Measurements from ENCODE around the gene ARHGEF2.

Gene ARHGEF2

DNA sequence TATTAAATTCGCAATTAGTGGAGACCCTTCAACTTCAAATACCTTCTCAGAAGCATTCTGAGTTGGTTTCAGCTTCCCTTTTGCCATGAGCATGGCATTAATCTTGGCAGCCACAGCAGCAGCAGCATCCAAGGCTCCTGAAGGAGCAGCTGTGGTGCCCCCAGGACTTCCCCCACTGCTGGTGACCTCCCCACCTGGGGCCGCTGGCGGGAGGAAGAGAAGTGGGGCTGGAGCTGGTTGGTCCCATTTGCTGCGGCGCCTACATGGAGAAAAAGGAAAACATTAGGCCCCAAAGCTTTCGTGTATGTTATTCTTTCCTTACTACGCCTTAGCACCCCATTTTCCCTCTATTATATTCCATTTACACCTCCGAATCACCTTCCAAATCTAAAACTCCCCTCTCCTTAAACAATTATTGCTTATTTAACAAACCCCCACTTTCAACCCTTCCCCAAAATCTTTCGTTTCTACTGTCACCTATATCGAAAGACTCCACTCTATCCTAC is 44.7 kb downstream of the ARHGEF2 start:
- H3K27me3 ChIP-seq (ENCODE audit: insufficient read depth, low read length, poor library complexity, severe bottlenecking) = no peaks in the 10 kb centered on the region

GRCh38 chr1:155932487-155932886 is 45.9 kb downstream of the ARHGEF2 start:
- H3K9ac ChIP-seq (ENCODE audit: low read depth, low read length, poor library complexity, severe bottlenecking) = peak overlapping the region; percentile 97
- peak overlapping the region; percentile 94 for H3K4me3 ChIP-seq (ENCODE audit: low read length, poor library complexity, severe bottlenecking)
- H3K36me3 ChIP-seq (ENCODE audit: insufficient read depth, low read length) = peaks cover 18% of the 10 kb centered on the region

More for the DNA sequence above, 44.7 kb downstream of the ARHGEF2 start:
- Histone ChIP-seq H3F3A (ENCODE audit: low read depth) (no peaks in the 10 kb centered on the region), H3K36me3 (ENCODE audit: insufficient read depth, low read length) (peaks cover 9% of the 10 kb centered on the region), H3K4me1 (ENCODE audit: insufficient read depth, low read length, poor library complexity, severe bottlenecking) (peaks cover 32% of the 10 kb centered on the region), H3K4me3 (ENCODE audit: low read length, poor library complexity, severe bottlenecking) (peak overlapping the region; percentile 94), H3K9ac (ENCODE audit: low read depth, low read length, poor library complexity, severe bottlenecking) (peak overlapping the region; percentile 97), H4K20me1 (ENCODE audit: insufficient read depth, low read length, poor library complexity, severe bottlenecking) (peaks cover 50% of the 10 kb centered on the region), H3K9me2 (replicated peaks; ENCODE audit: low read depth, low read length) (no peaks in the 10 kb centered on the region), H3K4me2 (ENCODE audit: low read depth, low read length, poor library complexity, severe bottlenecking) (peak overlapping the region; percentile 88), H3K79me2 (ENCODE audit: insufficient read depth, low read length) (peaks cover 54% of the 10 kb centered on the region), H2AFZ (ENCODE audit: low read length) (peak overlapping the region; percentile 47), H3K9me3 (ENCODE audit: insufficient read depth, low read depth, low read length) (no peaks in the 10 kb centered on the region)
- TF ChIP-seq, protein P1, sequence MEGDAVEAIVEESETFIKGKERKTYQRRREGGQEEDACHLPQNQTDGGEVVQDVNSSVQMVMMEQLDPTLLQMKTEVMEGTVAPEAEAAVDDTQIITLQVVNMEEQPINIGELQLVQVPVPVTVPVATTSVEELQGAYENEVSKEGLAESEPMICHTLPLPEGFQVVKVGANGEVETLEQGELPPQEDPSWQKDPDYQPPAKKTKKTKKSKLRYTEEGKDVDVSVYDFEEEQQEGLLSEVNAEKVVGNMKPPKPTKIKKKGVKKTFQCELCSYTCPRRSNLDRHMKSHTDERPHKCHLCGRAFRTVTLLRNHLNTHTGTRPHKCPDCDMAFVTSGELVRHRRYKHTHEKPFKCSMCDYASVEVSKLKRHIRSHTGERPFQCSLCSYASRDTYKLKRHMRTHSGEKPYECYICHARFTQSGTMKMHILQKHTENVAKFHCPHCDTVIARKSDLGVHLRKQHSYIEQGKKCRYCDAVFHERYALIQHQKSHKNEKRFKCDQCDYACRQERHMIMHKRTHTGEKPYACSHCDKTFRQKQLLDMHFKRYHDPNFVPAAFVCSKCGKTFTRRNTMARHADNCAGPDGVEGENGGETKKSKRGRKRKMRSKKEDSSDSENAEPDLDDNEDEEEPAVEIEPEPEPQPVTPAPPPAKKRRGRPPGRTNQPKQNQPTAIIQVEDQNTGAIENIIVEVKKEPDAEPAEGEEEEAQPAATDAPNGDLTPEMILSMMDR (conservative IDR thresholded peaks at IDR 0.05; ENCODE audit: low read length) = no peak
- TF ChIP-seq EZH2phosphoT487 (IDR thresholded peaks at IDR 0.05; ENCODE audit: borderline replicate concordance) = no peak

DNA sequence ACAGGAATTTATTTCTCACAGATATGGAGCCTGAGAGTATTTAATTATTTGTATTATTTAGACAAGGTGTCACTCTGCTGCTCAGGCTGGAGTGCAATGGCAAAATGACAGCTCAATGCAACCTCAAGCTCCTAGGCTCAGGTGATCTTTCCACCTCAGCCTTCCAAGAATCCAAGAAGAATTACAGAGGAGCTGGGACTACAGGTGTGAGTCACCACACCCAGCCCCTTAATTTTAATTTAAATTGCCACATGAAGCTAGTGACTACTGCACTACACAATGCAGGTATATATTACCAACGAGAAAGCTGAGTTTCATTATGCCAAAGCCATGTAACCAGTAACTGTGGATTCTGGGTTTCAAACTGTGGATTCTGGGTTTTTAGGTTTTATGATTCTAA is 46.3 kb downstream of the ARHGEF2 start:
- H2AFZ ChIP-seq (ENCODE audit: low read length) = no peak overlapping the region
- H3K9me2 ChIP-seq (replicated peaks; ENCODE audit: low read depth, low read length) = no peaks in the 10 kb centered on the region
- H3K79me2 ChIP-seq (ENCODE audit: insufficient read depth, low read length) = peaks cover 69% of the 10 kb centered on the region
- H3K9ac ChIP-seq (ENCODE audit: low read depth, low read length, poor library complexity, severe bottlenecking) = peak overlapping the region; percentile 97
- peaks cover 60% of the 10 kb centered on the region for H4K20me1 ChIP-seq (ENCODE audit: insufficient read depth, low read length, poor library complexity, severe bottlenecking)
- peak overlapping the region; percentile 94 for H3K4me3 ChIP-seq (ENCODE audit: low read length, poor library complexity, severe bottlenecking)
- H3K4me2 ChIP-seq (ENCODE audit: low read depth, low read length, poor library complexity, severe bottlenecking) = peak overlapping the region; percentile 88
- peaks cover 32% of the 10 kb centered on the region for H3K4me1 ChIP-seq (ENCODE audit: insufficient read depth, low read length, poor library complexity, severe bottlenecking)
- H3K9me3 ChIP-seq (ENCODE audit: insufficient read depth, low read depth, low read length) = no peaks in the 10 kb centered on the region
- no peaks in the 10 kb centered on the region for H3F3A ChIP-seq (ENCODE audit: low read depth)
- peaks cover 22% of the 10 kb centered on the region for H3K36me3 ChIP-seq (ENCODE audit: insufficient read depth, low read length)
- no peaks in the 10 kb centered on the region for H3K27me3 ChIP-seq (ENCODE audit: insufficient read depth, low read length, poor library complexity, severe bottlenecking)
- TF ChIP-seq, protein P1 (conservative IDR thresholded peaks at IDR 0.05; ENCODE audit: low read length) = no peak
- no peak for TF ChIP-seq EZH2phosphoT487 (IDR thresholded peaks at IDR 0.05; ENCODE audit: borderline replicate concordance)

More at GRCh38 chr1:155932487-155932886, 45.9 kb downstream of the ARHGEF2 start:
- Histone ChIP-seq H4K20me1 (ENCODE audit: insufficient read depth, low read length, poor library complexity, severe bottlenecking) (peaks cover 60% of the 10 kb centered on the region), H2AFZ (ENCODE audit: low read length) (no peak overlapping the region), H3K9me2 (replicated peaks; ENCODE audit: low read depth, low read length) (no peaks in the 10 kb centered on the region), H3K4me1 (ENCODE audit: insufficient read depth, low read length, poor library complexity, severe bottlenecking) (peaks cover 32% of the 10 kb centered on the region), H3K79me2 (ENCODE audit: insufficient read depth, low read length) (peaks cover 65% of the 10 kb centered on the region), H3K27me3 (ENCODE audit: insufficient read depth, low read length, poor library complexity, severe bottlenecking) (no peaks in the 10 kb centered on the region), H3K9me3 (ENCODE audit: insufficient read depth, low read depth, low read length) (no peaks in the 10 kb centered on the region), H3F3A (ENCODE audit: low read depth) (no peaks in the 10 kb centered on the region), H3K4me2 (ENCODE audit: low read depth, low read length, poor library complexity, severe bottlenecking) (peak overlapping the region; percentile 88)
- TF ChIP-seq, protein P1 (conservative IDR thresholded peaks at IDR 0.05; ENCODE audit: low read length) = no peak
- TF ChIP-seq EZH2phosphoT487 (IDR thresholded peaks at IDR 0.05; ENCODE audit: borderline replicate concordance) = no peak
